Measurements from ENCODE around the gene ME3. TPM values are rescaled to one million over a fixed set of nuclear protein-coding genes. Genes with fewer than 3 reads are reported as not detected.
A peak's percentile ranks its signal among the peaks of the same experiment; 100 is the strongest.

The ME3 gene
- total RNA-seq, 1 experiment from 2014 or later: 1.8 TPM

DNA sequence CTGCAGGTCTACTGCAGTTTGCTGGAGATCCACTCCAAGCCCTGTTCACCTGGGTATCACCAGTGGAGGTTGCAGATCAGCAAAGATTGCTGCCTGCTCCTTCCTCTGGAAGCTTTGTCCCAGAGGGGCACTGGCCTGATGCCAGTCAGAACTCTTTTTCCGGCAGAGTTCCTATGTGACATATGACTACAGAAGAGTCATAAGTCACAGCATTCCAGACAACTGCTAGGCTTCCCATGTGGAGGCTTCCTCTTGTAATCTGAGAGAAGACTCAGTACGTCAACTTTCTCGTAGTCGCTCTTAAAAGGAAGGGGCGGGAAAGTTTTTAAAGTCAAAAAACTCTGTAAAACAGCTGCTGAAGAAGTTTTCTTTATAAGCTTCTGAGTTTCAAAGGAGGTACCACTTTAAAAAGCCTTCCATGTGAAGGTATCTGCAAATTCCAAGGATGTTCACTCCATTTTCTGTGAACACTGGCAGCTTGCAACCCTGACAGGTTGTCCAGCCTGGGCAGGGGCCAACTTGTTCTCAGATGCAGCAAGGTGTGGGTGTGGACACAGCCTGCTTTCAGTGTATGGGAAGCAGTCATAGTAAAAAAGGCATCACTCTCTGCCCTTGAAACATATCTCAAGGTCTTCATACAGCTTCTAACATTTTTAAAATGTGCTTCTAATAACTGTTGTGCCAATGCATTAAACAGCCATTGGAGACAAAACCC is 97.8 kb downstream of the ME3 start:
- Mint-ChIP-seq H3K9me3 (no peaks in the 10 kb centered on the region), H3K4me1 (peaks cover 5% of the 10 kb centered on the region), H3K36me3 (no peaks in the 10 kb centered on the region), H3K27me3 (ENCODE audit: low read depth) (no peaks in the 10 kb centered on the region), H3K4me3 (no peak overlapping the region), H3K27ac (no peak overlapping the region)
- ChIA-PET POLR2A (no interaction called here), CTCF (interaction anchor here (2.6 kb wide), 1 partner anchor 34 kb away, joined by 9 read pairs; no protein-coding TSS in a partner anchor)
- TF ChIP-seq CREM (CRISPR knock-in tag; IDR thresholded peaks at IDR 0.05) (no peak), TEAD1 (CRISPR knock-in tag; IDR thresholded peaks at IDR 0.05) (no peak), SOX15 (CRISPR knock-in tag; IDR thresholded peaks at IDR 0.05) (no peak), E2F4 (CRISPR knock-in tag; IDR thresholded peaks at IDR 0.05; ENCODE audit: borderline replicate concordance, low read depth) (no peak), TEAD4 (CRISPR knock-in tag; IDR thresholded peaks at IDR 0.05) (no peak)
- TF ChIP-seq, protein P1, sequence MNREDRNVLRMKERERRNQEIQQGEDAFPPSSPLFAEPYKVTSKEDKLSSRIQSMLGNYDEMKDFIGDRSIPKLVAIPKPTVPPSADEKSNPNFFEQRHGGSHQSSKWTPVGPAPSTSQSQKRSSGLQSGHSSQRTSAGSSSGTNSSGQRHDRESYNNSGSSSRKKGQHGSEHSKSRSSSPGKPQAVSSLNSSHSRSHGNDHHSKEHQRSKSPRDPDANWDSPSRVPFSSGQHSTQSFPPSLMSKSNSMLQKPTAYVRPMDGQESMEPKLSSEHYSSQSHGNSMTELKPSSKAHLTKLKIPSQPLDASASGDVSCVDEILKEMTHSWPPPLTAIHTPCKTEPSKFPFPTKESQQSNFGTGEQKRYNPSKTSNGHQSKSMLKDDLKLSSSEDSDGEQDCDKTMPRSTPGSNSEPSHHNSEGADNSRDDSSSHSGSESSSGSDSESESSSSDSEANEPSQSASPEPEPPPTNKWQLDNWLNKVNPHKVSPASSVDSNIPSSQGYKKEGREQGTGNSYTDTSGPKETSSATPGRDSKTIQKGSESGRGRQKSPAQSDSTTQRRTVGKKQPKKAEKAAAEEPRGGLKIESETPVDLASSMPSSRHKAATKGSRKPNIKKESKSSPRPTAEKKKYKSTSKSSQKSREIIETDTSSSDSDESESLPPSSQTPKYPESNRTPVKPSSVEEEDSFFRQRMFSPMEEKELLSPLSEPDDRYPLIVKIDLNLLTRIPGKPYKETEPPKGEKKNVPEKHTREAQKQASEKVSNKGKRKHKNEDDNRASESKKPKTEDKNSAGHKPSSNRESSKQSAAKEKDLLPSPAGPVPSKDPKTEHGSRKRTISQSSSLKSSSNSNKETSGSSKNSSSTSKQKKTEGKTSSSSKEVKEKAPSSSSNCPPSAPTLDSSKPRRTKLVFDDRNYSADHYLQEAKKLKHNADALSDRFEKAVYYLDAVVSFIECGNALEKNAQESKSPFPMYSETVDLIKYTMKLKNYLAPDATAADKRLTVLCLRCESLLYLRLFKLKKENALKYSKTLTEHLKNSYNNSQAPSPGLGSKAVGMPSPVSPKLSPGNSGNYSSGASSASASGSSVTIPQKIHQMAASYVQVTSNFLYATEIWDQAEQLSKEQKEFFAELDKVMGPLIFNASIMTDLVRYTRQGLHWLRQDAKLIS (CRISPR knock-in tag; IDR thresholded peaks at IDR 0.05; ENCODE audit: borderline replicate concordance): no peak
- ATAC-seq: no peak
- DNase-seq (ENCODE audit: low spot score): no peak

GRCh38 chr11:86571273-86571948 is 101.0 kb downstream of the ME3 start:
- Mint-ChIP-seq H3K9me3 (no peaks in the 10 kb centered on the region), H3K4me3 (no peak overlapping the region), H3K27me3 (ENCODE audit: low read depth) (no peaks in the 10 kb centered on the region), H3K27ac (no peak overlapping the region), H3K36me3 (no peaks in the 10 kb centered on the region), H3K4me1 (peaks cover 5% of the 10 kb centered on the region)
- DNase-seq (ENCODE audit: low spot score) (peak; percentile 87), ATAC-seq (peak; percentile 99)
- ChIA-PET CTCF (interaction anchor here (0.6 to 1.7 kb wide), 46 partner anchors 8 to 716 kb away, joined by 3 to 14 read pairs (median 4); partner anchors contain the start of genes CCDC83 and PRSS23), POLR2A (interaction anchor here (0.9 to 1.0 kb wide), 2 partner anchors 10 to 24 kb away, joined by 3 read pairs; no protein-coding TSS in a partner anchor)
- TF ChIP-seq CTCF (IDR thresholded peaks at IDR 0.05) (peak; percentile 61; the same call in 1 of the 2 replicates), FOXP1 (CRISPR knock-in tag; IDR thresholded peaks at IDR 0.05; ENCODE audit: borderline replicate concordance) (no peak)

- H3K27ac Mint-ChIP-seq: no peak overlapping the region
- H3K9me3 Mint-ChIP-seq: no peaks in the 10 kb centered on the region
- no peak for DNase-seq (ENCODE audit: low spot score)
- TF ChIP-seq, protein P2, sequence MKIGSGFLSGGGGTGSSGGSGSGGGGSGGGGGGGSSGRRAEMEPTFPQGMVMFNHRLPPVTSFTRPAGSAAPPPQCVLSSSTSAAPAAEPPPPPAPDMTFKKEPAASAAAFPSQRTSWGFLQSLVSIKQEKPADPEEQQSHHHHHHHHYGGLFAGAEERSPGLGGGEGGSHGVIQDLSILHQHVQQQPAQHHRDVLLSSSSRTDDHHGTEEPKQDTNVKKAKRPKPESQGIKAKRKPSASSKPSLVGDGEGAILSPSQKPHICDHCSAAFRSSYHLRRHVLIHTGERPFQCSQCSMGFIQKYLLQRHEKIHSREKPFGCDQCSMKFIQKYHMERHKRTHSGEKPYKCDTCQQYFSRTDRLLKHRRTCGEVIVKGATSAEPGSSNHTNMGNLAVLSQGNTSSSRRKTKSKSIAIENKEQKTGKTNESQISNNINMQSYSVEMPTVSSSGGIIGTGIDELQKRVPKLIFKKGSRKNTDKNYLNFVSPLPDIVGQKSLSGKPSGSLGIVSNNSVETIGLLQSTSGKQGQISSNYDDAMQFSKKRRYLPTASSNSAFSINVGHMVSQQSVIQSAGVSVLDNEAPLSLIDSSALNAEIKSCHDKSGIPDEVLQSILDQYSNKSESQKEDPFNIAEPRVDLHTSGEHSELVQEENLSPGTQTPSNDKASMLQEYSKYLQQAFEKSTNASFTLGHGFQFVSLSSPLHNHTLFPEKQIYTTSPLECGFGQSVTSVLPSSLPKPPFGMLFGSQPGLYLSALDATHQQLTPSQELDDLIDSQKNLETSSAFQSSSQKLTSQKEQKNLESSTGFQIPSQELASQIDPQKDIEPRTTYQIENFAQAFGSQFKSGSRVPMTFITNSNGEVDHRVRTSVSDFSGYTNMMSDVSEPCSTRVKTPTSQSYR (CRISPR knock-in tag; IDR thresholded peaks at IDR 0.05): no peak
- TF ChIP-seq ELF4 (CRISPR knock-in tag; IDR thresholded peaks at IDR 0.05; ENCODE audit: low read depth) (no peak), SMAD3 (CRISPR knock-in tag; IDR thresholded peaks at IDR 0.05; ENCODE audit: borderline replicate concordance) (no peak), TCF7 (CRISPR knock-in tag; IDR thresholded peaks at IDR 0.05; ENCODE audit: low read depth) (no peak), CREM (CRISPR knock-in tag; IDR thresholded peaks at IDR 0.05) (no peak)
- TF ChIP-seq, protein P3, sequence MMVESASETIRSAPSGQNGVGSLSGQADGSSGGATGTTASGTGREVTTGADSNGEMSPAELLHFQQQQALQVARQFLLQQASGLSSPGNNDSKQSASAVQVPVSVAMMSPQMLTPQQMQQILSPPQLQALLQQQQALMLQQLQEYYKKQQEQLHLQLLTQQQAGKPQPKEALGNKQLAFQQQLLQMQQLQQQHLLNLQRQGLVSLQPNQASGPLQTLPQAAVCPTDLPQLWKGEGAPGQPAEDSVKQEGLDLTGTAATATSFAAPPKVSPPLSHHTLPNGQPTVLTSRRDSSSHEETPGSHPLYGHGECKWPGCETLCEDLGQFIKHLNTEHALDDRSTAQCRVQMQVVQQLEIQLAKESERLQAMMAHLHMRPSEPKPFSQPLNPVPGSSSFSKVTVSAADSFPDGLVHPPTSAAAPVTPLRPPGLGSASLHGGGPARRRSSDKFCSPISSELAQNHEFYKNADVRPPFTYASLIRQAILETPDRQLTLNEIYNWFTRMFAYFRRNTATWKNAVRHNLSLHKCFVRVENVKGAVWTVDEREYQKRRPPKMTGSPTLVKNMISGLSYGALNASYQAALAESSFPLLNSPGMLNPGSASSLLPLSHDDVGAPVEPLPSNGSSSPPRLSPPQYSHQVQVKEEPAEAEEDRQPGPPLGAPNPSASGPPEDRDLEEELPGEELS (CRISPR knock-in tag; IDR thresholded peaks at IDR 0.05): no peak
- peaks cover 5% of the 10 kb centered on the region for H3K4me1 Mint-ChIP-seq
- no peak overlapping the region for H3K4me3 Mint-ChIP-seq
- H3K27me3 Mint-ChIP-seq (ENCODE audit: low read depth): no peaks in the 10 kb centered on the region
- ChIA-PET POLR2A (no interaction called here), CTCF (interaction anchor here (0.7 kb wide), 1 partner anchor 25 kb away, joined by 3 read pairs; no protein-coding TSS in a partner anchor)
- no peaks in the 10 kb centered on the region for H3K36me3 Mint-ChIP-seq
- no peak for ATAC-seq
These were observed 102.0 kb downstream of the ME3 start for GRCh38 chr11:86570451-86570850.
